Measurements from ENCODE around the gene TMEM183A.

TMEM183A gene

DNA sequence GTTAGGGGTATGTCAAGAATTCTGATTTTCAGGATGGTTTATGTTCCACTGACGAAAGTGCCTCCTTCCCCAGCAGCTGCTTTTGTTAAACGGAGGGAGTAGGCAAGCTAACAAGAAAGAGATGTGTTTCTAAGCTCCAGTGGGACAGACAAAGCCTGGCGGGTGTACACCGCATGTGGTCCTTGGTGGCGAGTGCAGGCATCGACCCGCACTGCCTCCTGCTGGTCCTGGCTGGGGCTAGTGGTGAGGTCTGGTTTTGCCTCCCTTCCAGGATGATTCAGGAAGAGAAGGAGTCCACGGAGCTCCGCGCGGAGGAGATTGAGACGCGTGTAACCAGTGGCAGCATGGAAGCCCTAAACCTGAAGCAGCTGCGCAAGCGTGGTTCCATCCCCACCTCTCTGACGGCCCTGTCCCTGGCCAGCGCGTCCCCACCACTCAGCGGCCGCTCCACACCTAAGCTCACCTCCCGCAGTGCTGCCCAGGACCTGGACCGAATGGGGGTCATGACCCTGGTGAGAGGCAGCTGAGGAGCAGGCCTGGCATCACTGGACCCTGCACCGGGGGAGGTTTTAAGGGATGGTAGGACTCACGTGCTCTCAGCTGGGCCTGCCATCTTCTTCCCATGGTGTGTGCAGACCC is 48.1 kb downstream of the TMEM183A start:
- TF ChIP-seq, protein P1, sequence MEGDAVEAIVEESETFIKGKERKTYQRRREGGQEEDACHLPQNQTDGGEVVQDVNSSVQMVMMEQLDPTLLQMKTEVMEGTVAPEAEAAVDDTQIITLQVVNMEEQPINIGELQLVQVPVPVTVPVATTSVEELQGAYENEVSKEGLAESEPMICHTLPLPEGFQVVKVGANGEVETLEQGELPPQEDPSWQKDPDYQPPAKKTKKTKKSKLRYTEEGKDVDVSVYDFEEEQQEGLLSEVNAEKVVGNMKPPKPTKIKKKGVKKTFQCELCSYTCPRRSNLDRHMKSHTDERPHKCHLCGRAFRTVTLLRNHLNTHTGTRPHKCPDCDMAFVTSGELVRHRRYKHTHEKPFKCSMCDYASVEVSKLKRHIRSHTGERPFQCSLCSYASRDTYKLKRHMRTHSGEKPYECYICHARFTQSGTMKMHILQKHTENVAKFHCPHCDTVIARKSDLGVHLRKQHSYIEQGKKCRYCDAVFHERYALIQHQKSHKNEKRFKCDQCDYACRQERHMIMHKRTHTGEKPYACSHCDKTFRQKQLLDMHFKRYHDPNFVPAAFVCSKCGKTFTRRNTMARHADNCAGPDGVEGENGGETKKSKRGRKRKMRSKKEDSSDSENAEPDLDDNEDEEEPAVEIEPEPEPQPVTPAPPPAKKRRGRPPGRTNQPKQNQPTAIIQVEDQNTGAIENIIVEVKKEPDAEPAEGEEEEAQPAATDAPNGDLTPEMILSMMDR (IDR thresholded peaks at IDR 0.05; ENCODE audit: borderline replicate concordance, insufficient read depth, low read depth, low read length): no peak

DNA sequence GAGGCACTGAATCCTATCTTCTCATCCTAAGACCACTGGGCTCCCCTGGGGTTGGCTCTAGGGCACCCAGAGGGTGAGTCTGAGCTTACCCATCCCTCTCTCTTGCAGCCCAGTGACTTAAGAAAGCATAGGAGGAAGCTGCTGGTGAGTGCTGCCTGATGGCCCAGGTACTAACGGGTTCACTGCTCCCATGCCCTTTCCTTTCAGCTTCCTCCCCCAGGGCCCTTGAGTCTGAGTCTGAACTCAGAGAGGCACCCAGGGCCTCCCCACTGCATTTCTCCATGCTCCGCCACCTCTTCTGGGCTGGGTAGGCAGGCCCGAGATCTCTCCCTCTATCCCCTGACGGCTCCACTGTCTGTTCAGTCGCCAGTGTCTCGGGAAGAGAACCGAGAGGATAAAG is 48.8 kb downstream of the TMEM183A start:
- H3K4me3 ChIP-seq (ENCODE audit: low read depth, low read length): no peak overlapping the region
- TF ChIP-seq, protein P1 (IDR thresholded peaks at IDR 0.05; ENCODE audit: borderline replicate concordance, insufficient read depth, low read depth, low read length): no peak

More for the DNA sequence above, 48.1 kb downstream of the TMEM183A start:
- no peak overlapping the region for H3K4me3 ChIP-seq (ENCODE audit: low read depth, low read length)

DNA sequence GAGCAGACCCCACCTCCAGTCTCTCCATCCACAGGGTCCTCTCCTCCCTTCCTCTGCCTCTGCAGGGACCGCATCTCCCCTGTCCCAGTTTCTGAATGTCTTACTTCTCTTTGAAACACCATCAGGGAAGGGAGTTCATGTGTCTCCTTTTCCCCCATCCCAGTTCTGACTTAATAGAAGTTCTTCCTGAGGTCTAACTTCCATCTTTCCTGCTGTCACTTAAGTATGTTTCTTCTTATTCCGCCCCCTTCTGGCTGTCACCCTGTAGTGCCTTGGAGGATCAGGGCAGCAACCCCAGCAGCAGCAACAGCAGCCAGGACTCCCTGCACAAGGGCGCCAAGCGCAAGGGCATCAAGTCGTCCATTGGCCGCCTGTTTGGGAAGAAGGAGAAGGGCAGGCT is 49.3 kb downstream of the TMEM183A start:
- no peak overlapping the region for H3K4me3 ChIP-seq (ENCODE audit: low read depth, low read length)
- TF ChIP-seq, protein P1 (IDR thresholded peaks at IDR 0.05; ENCODE audit: borderline replicate concordance, insufficient read depth, low read depth, low read length): peak; percentile 25; the same call in 1 of the 2 replicates

- TF ChIP-seq, protein P1 (IDR thresholded peaks at IDR 0.05; ENCODE audit: borderline replicate concordance, insufficient read depth, low read depth, low read length): no peak
- H3K4me3 ChIP-seq (ENCODE audit: low read depth, low read length): no peak overlapping the region
These were observed 50.9 kb downstream of the TMEM183A start for GRCh38 chr1:203057911-203058675.

DNA sequence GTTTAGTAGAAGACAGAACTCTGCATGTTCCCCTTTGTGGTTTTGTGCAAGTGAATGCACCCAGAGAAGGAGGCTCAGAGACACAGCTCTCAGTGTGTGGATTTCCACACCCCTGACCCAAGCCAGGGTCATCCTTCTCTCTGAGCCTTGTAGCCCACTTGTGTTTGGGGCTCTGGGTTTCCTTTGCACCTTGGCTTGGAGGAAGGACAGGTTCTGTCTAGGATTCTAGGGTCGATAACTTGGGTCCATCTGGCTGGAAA is 51.4 kb downstream of the TMEM183A start:
- no peak overlapping the region for H3K4me3 ChIP-seq (ENCODE audit: low read depth, low read length)
- TF ChIP-seq, protein P1 (IDR thresholded peaks at IDR 0.05; ENCODE audit: borderline replicate concordance, insufficient read depth, low read depth, low read length): no peak

- H3K4me3 ChIP-seq (ENCODE audit: low read depth, low read length): no peak overlapping the region
- TF ChIP-seq, protein P1 (IDR thresholded peaks at IDR 0.05; ENCODE audit: borderline replicate concordance, insufficient read depth, low read depth, low read length): no peak
These were observed 52.3 kb downstream of the TMEM183A start for GRCh38 chr1:203059485-203059884.

DNA sequence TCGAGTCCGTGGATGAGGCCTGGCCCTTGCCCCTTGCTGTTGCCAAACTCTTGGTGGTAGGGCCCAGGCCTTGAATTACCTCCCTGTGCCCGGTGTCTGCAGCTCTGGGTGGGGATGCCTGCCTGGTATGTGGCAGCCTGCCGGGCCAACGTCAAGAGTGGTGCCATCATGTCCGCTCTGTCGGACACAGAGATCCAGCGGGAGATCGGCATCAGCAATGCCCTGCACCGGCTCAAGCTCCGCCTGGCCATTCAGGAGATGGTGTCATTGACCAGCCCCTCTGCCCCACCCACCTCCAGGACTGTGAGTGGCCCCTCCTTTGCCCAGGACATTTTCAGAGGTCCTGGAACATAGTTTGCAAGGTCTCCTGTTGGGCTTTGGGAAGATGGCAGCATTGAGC is 52.9 kb downstream of the TMEM183A start:
- TF ChIP-seq, protein P1 (IDR thresholded peaks at IDR 0.05; ENCODE audit: borderline replicate concordance, insufficient read depth, low read depth, low read length): no peak
- no peak overlapping the region for H3K4me3 ChIP-seq (ENCODE audit: low read depth, low read length)

Measured in GM12875 (cell line).